K562 (cell line): ENCODE data around the gene PEBP1.

Experiments
- CBX3 ChIP-seq, 2 experiments: IDR thresholded peaks; 1 replicate in 1 of 2; 2 replicates in 1 of 2; pipeline ENCODE4 v1.6.1; 2012; ENCODE audit warnings: inconsistent platforms in 2 of 2, low read length in 2 of 2, borderline replicate concordance in 1 of 2, control low read depth in 1 of 2
- CEBPB ChIP-seq: fragments of 450-650 bp; IDR thresholded peaks from 2 replicates; pipeline ENCODE4 v1.6.1; 2016; ENCODE audit warnings: missing genetic modification characterization, missing compliant biosample characterization
- CTCF ChIP-seq, 3 experiments: IDR thresholded peaks in 2 of 3; conservative IDR thresholded peaks in 1 of 3; 2 replicates each; pipeline ENCODE4 v1.5.1; 2011 to 2012; ENCODE audit warnings: low read length in 3 of 3, mild to moderate bottlenecking in 3 of 3, control low read depth in 2 of 3, improper control_type of control experiment in 1 of 3, inconsistent platforms in 1 of 3, low read depth in 1 of 3, mixed read lengths in 1 of 3, moderate library complexity in 1 of 3; ENCODE audit not compliant: insufficient read depth in 2 of 3
- E2F4 ChIP-seq: sonication (generic); formaldehyde crosslinking; IDR thresholded peaks from 2 replicates; pipeline ENCODE4 v1.8.0; 2022; ENCODE audit warnings: mild to moderate bottlenecking, low read depth, missing genetic modification reagents
- GMEB1 ChIP-seq: fragments of 250-450 bp; sonication (Bioruptor Pico); IDR thresholded peaks from 2 replicates; pipeline ENCODE4 v1.4.0; 2020; ENCODE audit warnings: mild to moderate bottlenecking
- KLF16 ChIP-seq: IDR thresholded peaks from 2 replicates; pipeline ENCODE4 v1.6.1; 2016; ENCODE audit warnings: antibody characterized with exemption
- MEF2D ChIP-seq: conservative IDR thresholded peaks from 2 replicates; pipeline ENCODE4 v1.6.1; 2016; ENCODE audit warnings: low read depth, missing genetic modification characterization, missing compliant biosample characterization
- NFXL1 ChIP-seq: fragments of 450-650 bp; formaldehyde crosslinking; IDR thresholded peaks from 2 replicates; pipeline ENCODE4 v1.4.0; 2021; ENCODE audit warnings: mild to moderate bottlenecking
- NRF1 ChIP-seq, 2 experiments: fragments of 450-650 bp; IDR thresholded peaks in 1 of 2; conservative IDR thresholded peaks in 1 of 2; 2 replicates each; pipeline ENCODE4 v1.6.1; 2014; ENCODE audit warnings: mild to moderate bottlenecking in 2 of 2
- PCBP2 ChIP-seq: fragments of 200-400 bp; formaldehyde crosslinking; IDR thresholded peaks from 2 replicates; pipeline ENCODE4 v1.6.1; 2018; ENCODE audit warnings: low read length, low read depth, mild to moderate bottlenecking, moderate library complexity; ENCODE audit not compliant: poor library complexity, severe bottlenecking
- TEAD4 ChIP-seq, 2 experiments: sonication (generic) in 1 of 2; formaldehyde crosslinking in 1 of 2; IDR thresholded peaks; 2 replicates each; pipeline versions ENCODE4 v1.6.1 to v1.8.0; 2012 to 2022; ENCODE audit warnings: borderline replicate concordance in 1 of 2, inconsistent platforms in 1 of 2, low read length in 1 of 2, mild to moderate bottlenecking in 1 of 2, missing genetic modification reagents in 1 of 2
- ZNF316 ChIP-seq: fragments of 450-650 bp; IDR thresholded peaks from 2 replicates; pipeline ENCODE4 v1.6.1; 2016
- TF ChIP-seq, protein P1 (sequence below): sonication (generic); formaldehyde crosslinking; IDR thresholded peaks from 2 replicates; pipeline ENCODE4 v1.8.0; 2022; ENCODE audit warnings: missing genetic modification reagents, mild to moderate bottlenecking, borderline replicate concordance
- TF ChIP-seq, protein P2 (sequence below), 2 experiments: fragments of 450-650 bp in 1 of 2; IDR thresholded peaks; 2 replicates each; pipeline ENCODE4 v1.6.1; 2011 to 2017; ENCODE audit warnings: low read depth in 2 of 2, antibody characterized with exemption in 1 of 2, borderline replicate concordance in 1 of 2, low read length in 1 of 2, mild to moderate bottlenecking in 1 of 2, mixed read lengths in 1 of 2; ENCODE audit not compliant: control insufficient read depth in 1 of 2

- no peak for TF ChIP-seq GMEB1 (CRISPR knock-in tag)
- no peak for TF ChIP-seq ZNF316
- TF ChIP-seq E2F4 (CRISPR knock-in tag): no peak
- no peak for TF ChIP-seq NRF1 (conservative IDR thresholded peaks at IDR 0.05 in 1 of 2, IDR thresholded peaks at IDR 0.05 in 1 of 2)
- no peak for TF ChIP-seq MEF2D (tag)
- TF ChIP-seq TEAD4 (IDR thresholded peaks at IDR 0.05; ENCODE audit: low read length): no peak
- no peak for TF ChIP-seq TEAD4 (CRISPR knock-in tag; IDR thresholded peaks at IDR 0.05; ENCODE audit: borderline replicate concordance)
- TF ChIP-seq NFXL1 (CRISPR knock-in tag): no peak
- TF ChIP-seq KLF16: no peak
- TF ChIP-seq, protein P1, sequence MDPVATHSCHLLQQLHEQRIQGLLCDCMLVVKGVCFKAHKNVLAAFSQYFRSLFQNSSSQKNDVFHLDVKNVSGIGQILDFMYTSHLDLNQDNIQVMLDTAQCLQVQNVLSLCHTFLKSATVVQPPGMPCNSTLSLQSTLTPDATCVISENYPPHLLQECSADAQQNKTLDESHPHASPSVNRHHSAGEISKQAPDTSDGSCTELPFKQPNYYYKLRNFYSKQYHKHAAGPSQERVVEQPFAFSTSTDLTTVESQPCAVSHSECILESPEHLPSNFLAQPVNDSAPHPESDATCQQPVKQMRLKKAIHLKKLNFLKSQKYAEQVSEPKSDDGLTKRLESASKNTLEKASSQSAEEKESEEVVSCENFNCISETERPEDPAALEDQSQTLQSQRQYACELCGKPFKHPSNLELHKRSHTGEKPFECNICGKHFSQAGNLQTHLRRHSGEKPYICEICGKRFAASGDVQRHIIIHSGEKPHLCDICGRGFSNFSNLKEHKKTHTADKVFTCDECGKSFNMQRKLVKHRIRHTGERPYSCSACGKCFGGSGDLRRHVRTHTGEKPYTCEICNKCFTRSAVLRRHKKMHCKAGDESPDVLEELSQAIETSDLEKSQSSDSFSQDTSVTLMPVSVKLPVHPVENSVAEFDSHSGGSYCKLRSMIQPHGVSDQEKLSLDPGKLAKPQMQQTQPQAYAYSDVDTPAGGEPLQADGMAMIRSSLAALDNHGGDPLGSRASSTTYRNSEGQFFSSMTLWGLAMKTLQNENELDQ (CRISPR knock-in tag): no peak
- no peak for TF ChIP-seq CBX3 (IDR thresholded peaks at IDR 0.05; ENCODE audit: borderline replicate concordance in 1 of 2, low read length in 2 of 2)
- no peak for TF ChIP-seq PCBP2
- no peak for TF ChIP-seq CTCF (IDR thresholded peaks at IDR 0.05 in 2 of 3, conservative IDR thresholded peaks at IDR 0.05 in 1 of 3; ENCODE audit: insufficient read depth in 2 of 3, low read depth in 1 of 3, low read length in 3 of 3)
- TF ChIP-seq, protein P2, sequence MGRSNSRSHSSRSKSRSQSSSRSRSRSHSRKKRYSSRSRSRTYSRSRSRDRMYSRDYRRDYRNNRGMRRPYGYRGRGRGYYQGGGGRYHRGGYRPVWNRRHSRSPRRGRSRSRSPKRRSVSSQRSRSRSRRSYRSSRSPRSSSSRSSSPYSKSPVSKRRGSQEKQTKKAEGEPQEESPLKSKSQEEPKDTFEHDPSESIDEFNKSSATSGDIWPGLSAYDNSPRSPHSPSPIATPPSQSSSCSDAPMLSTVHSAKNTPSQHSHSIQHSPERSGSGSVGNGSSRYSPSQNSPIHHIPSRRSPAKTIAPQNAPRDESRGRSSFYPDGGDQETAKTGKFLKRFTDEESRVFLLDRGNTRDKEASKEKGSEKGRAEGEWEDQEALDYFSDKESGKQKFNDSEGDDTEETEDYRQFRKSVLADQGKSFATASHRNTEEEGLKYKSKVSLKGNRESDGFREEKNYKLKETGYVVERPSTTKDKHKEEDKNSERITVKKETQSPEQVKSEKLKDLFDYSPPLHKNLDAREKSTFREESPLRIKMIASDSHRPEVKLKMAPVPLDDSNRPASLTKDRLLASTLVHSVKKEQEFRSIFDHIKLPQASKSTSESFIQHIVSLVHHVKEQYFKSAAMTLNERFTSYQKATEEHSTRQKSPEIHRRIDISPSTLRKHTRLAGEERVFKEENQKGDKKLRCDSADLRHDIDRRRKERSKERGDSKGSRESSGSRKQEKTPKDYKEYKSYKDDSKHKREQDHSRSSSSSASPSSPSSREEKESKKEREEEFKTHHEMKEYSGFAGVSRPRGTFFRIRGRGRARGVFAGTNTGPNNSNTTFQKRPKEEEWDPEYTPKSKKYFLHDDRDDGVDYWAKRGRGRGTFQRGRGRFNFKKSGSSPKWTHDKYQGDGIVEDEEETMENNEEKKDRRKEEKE (IDR thresholded peaks at IDR 0.05; ENCODE audit: borderline replicate concordance in 1 of 2, control insufficient read depth in 1 of 2, low read depth in 2 of 2, low read length in 1 of 2): no peak
- no peak for TF ChIP-seq CEBPB (tag)
Observed at GRCh38 chr12:118150625-118151024, 14.7 kb downstream of the PEBP1 start.
